Measurements from ENCODE around the gene TLR7. TPM values are rescaled to one million over a fixed set of nuclear protein-coding genes. Genes with fewer than 3 reads are reported as not detected.

Gene TLR7
- total RNA-seq, 1 experiment from 2014 or later = 0.86 TPM

Other genes with a start within 250 kb of the TLR7 start
- gene PRPS2, start 75.7 kb upstream of the TLR7 start, total RNA-seq (2014; rRNA removed; shearing (Covaris generic); ENCODE audit: low replicate concordance) = 56.6 and 74.6 TPM in 2 replicates
- gene TLR8, start 39.5 kb downstream of the TLR7 start, total RNA-seq (2014; rRNA removed; shearing (Covaris generic); ENCODE audit: low replicate concordance) = not detected in 2 replicates
- 2,363 and 3,856 TPM in 2 replicates for gene TMSB4X, start 108.0 kb downstream of the TLR7 start, total RNA-seq (2014; rRNA removed; shearing (Covaris generic); ENCODE audit: low replicate concordance)
- not detected in 2 replicates for gene FAM9C, start 177.5 kb downstream of the TLR7 start, total RNA-seq (2014; rRNA removed; shearing (Covaris generic); ENCODE audit: low replicate concordance)

Data from Karpas-422 (cell line).